Jurkat, Clone E6-1 (cell line): Measurements from ENCODE around the gene RNFT1.
"Not testable (repeated sequence)": the region's sequence is repeated elsewhere in the genome, so short reads cannot be mapped to it uniquely, and the experiment has no call there.

Experiments used
- DNase-seq: peaks from one replicate; pipeline ENCODE4 v3.0.0-alpha.2; 2011; ENCODE audit warnings: low read depth, low spot score
- H3K4me3 ChIP-seq: 2 replicates; pipeline ENCODE4 v1.5.1; 2011; ENCODE audit warnings: mild to moderate bottlenecking, low read length, control low read depth, moderate library complexity

Gene RNFT1

GRCh38 chr17:59940697-59941096 lies 23.8 kb downstream of the RNFT1 start:
- DNase-seq, H3K4me3 ChIP-seq: not testable (repeated sequence)

- DNase-seq, H3K4me3 ChIP-seq: not testable (repeated sequence)
These were observed 31.2 kb downstream of the RNFT1 start for GRCh38 chr17:59933317-59933716.

DNA sequence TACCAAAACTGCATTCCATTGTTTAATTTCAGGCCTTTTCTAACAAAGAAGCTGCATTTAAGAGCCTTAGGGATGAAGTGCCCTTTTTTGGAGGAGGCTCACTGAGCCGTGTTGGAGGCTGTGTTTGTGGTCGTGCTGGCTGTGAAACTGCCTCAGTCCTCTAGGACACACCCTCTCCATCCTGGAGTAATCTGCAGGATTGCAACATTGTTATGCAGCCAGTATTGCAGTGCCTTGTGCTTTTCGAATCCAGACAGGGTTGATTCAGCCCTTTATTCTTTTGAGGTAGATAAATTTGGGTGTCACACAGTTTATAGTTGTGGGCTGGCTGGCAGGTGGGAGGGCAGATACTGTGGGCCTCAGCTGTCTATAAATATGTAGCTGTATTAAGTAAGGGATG lies 33.8 kb downstream of the RNFT1 start:
- H3K4me3 ChIP-seq, DNase-seq: not testable (repeated sequence)

DNA sequence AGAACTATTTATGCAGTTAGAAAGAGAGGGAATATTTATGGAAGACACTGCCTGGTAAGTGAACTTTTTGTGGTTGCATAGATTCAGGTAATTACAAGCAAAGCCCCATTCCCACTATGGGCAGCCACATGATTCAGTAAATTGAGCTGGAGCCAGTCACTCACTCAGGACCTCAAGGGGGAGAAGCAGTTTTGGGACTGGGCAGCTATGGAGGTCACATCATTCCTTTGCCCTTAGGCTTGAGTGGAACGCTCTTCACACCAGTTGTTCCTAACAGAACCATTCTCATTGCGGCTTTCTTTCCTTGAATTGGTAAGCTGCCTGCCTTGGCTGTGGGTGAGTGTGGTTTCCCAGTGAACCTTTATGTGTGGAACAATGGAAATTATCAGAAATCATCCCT lies 34.4 kb downstream of the RNFT1 start:
- not testable (repeated sequence) for H3K4me3 ChIP-seq, DNase-seq

DNA sequence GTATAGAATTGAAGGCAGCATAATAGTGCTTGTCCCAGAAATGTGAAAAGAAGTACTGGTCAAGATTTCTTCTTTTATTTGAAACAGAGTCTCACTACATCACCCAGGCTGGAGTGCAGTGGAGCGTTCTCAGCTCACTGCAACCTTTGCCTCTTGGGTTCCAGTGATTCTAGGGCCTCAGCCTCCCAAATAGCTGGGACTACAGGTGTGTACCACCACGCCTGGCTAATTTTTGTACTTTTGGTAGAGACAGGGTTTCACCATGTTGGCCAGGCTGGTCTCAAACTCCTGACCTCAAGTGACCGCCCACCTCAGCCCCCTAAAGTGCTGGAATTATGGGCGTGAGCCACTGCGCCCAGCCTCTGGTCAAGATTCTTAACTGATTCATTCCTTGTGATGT lies 43.9 kb downstream of the RNFT1 start:
- not testable (repeated sequence) for H3K4me3 ChIP-seq, DNase-seq

DNA sequence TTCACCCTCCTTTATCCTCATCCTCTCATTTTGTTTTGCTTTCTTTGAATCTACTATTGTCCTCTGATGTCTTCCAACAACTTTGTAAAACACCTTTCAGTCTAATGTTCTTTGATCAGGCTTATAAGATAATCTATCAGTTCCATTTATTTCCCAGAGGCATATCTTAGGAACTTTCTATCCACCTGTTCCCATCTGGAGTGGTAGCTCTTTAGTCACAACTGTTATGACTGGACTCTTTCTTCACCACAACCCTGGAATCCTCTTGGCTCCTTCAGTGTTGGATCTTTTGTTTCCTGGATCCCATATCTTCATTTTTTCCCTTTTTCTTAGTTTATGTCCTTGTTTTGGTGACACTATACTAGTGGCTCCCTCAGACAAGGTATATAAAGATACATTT lies 48.1 kb downstream of the RNFT1 start:
- DNase-seq, result no peak
- H3K4me3 ChIP-seq, result no peak overlapping the region

DNA sequence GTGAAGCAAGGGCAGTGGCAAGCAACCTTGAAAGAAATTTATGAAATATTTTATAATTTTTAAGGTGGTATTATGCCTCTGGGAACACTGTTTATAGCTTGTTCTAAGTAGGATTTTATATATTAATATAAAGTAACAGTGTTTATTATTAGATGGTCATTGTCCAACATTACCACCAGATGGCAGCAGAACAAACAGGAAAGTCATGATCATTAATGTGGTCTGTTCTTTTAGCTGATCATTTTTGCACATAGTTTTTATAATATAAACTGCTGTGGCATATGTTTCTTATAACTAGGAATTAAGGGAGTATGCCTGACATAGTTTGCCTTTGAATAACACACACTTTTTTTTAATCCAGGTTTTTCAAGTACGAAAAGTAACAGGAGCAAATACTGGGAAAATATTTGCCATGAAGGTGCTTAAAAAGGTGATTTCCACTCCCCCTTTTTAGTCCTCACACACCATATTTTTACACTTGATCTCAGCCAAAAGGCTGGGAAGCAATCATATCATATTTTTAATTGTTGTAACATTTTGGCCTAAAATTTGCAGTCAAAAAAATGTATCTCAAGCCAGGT lies 50.2 kb downstream of the RNFT1 start:
- H3K4me3 ChIP-seq, result no peak overlapping the region
- DNase-seq, result peak; percentile 15

- H3K4me3 ChIP-seq, result no peak overlapping the region
- DNase-seq, result no peak
These were observed 57.1 kb downstream of the RNFT1 start for GRCh38 chr17:59907467-59907866.

DNA sequence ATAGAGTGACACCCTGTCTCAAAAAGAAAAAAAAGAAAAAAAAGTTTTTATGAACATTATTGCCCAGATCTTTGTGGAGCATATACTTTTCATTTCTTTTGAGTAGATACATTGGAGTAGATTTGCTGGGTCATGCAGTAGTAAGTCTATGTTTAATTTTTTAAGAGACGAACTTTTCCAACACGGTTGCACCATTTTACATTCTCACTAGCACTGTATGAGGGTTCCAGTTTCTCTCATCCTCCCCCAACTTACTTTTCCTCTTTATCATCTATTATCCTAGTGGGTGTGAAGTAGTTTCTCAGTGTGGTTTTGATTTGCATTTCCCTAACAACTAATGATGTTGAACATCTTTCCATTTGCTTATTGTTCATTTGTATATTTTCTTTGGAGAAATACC lies 61.1 kb downstream of the RNFT1 start:
- DNase-seq, result no peak
- no peak overlapping the region for H3K4me3 ChIP-seq
